Upper lobe of left lung (tissue), 6 donors: ENCODE data around the gene ADAMTS13. TPM values are rescaled to one million over a fixed set of nuclear protein-coding genes. Genes with fewer than 3 reads are reported as not detected.

Source experiments
- ATAC-seq, 2 donors: fragments of 200-7000 bp; cut with Tn5 transposase; one replicate each; pipeline ENCODE4 v1.9.1; 2022; ENCODE audit warnings: mild to moderate bottlenecking in 2 of 2, moderate library complexity in 2 of 2; ENCODE audit not compliant: low FRiP score in 2 of 2
- DNase-seq, 2 donors: peaks; one replicate each; pipeline ENCODE4 v3.0.0-alpha.2; 2019 to 2020
- H3K27ac ChIP-seq, 4 donors: fragments of 200-600 bp; sonication (generic); one replicate each; pipeline ENCODE4 v1.5.1; 2016 to 2019
- H3K27me3 ChIP-seq, 4 donors: fragments of 200-600 bp; sonication (generic); one replicate each; pipeline ENCODE4 v1.5.1; 2017 to 2019
- H3K36me3 ChIP-seq, 4 donors: fragments of 200-600 bp; sonication (generic); one replicate each; pipeline ENCODE4 v1.5.1; 2016 to 2019
- H3K4me1 ChIP-seq, 4 donors: fragments of 200-600 bp; sonication (generic); one replicate each; pipeline ENCODE4 v1.5.1; 2018 to 2019
- H3K4me3 ChIP-seq, 4 donors: fragments of 200-600 bp; sonication (generic); one replicate each; pipeline ENCODE4 v1.5.1; 2017 to 2019; ENCODE audit warnings: mild to moderate bottlenecking in 2 of 4, moderate library complexity in 1 of 4
- H3K9me3 ChIP-seq, 4 donors: fragments of 200-600 bp; sonication (generic); one replicate each; pipeline ENCODE4 v1.5.1; 2018 to 2019
- CTCF ChIP-seq, 6 experiments: fragments of 450-650 bp in 4 of 6; fragments of 200-600 bp in 2 of 6; sonication (generic) in 2 of 6; IDR thresholded peaks; one replicate each; pipeline ENCODE4 v1.5.1; 2016 to 2019; ENCODE audit warnings: antibody characterized with exemption in 6 of 6
- EP300 ChIP-seq, 4 donors: sonication (generic); formaldehyde crosslinking; IDR thresholded peaks; one replicate each; pipeline ENCODE4 v1.5.1; 2017; ENCODE audit warnings: antibody characterized with exemption in 4 of 4, control low read depth in 2 of 4
- POLR2A ChIP-seq, 4 donors: fragments of 450-650 bp; IDR thresholded peaks; one replicate each; pipeline ENCODE4 v1.5.1; 2016 to 2017; ENCODE audit warnings: antibody characterized with exemption in 4 of 4, mild to moderate bottlenecking in 2 of 4
- POLR2AphosphoS5 ChIP-seq, 2 donors: sonication (generic); formaldehyde crosslinking; IDR thresholded peaks; one replicate each; pipeline ENCODE4 v1.5.1; 2017; ENCODE audit warnings: antibody characterized with exemption in 2 of 2
- WGBS, 2 donors: methylation state at CpG; one replicate each; pipeline ENCODE4 v1.1.5; 2017 to 2018; 5-methylcytosine and 5-hydroxymethylcytosine counted together
- total RNA-seq, 6 donors: library from RNA; depleted of rRNA in 4 of 6; stranded (reverse); fragments of >200 nt in 4 of 6; gene quantifications; one replicate each; pipeline versions ENCODE4 v1.1.0 to v1.2.1, GENCODE V29; 2016 to 2021
- donor health status: DM: no; HTN: no; CAD: no; lungs with moderate emphysema.
- donor health status: DM: no; HTN: yes; CAD: no; lungs with severe emphysema.

The ADAMTS13 gene
- total RNA-seq, 6 donors from 2014 or later, result 1.4 to 9.4 (median 2.5) TPM

- no peak for ATAC-seq
- Histone ChIP-seq H3K9me3 (no peaks in the 10 kb centered on the region), H3K27ac (no peak overlapping the region), H3K36me3 (peaks cover 0 to 47% (median 23%) of the 10 kb centered on the region in 4 donors), H3K4me1 (peaks cover 14 to 40% (median 24%) of the 10 kb centered on the region in 4 donors), H3K4me3 (no peak overlapping the region), H3K27me3 (no peaks in the 10 kb centered on the region)
- peak in 1 of 2 donors; percentile 79 for DNase-seq
- WGBS, 2 donors, result 87 to 92% methylated on average over 7 to 20 of the region's 20 CpGs
- no peak for TF ChIP-seq EP300 (IDR thresholded peaks at IDR 0.05)
- no peak for TF ChIP-seq POLR2AphosphoS5 (IDR thresholded peaks at IDR 0.05)
- no peak for TF ChIP-seq CTCF (IDR thresholded peaks at IDR 0.05)
- TF ChIP-seq POLR2A (IDR thresholded peaks at IDR 0.05), result no peak
Measured at GRCh38 chr9:133473743-133474142, 51.6 kb downstream of the ADAMTS13 start.

- WGBS, 2 donors, result 69 to 73% methylated on average over 4 to 5 of the region's 5 CpGs
- DNase-seq (no peak), ATAC-seq (no peak)
- Histone ChIP-seq H3K27ac (no peak overlapping the region), H3K4me3 (no peak overlapping the region), H3K9me3 (no peaks in the 10 kb centered on the region), H3K4me1 (peaks cover 15 to 44% (median 27%) of the 10 kb centered on the region in 4 donors), H3K36me3 (peaks cover 0 to 43% (median 21%) of the 10 kb centered on the region in 4 donors), H3K27me3 (peaks cover 0 to 2% (median 0%) of the 10 kb centered on the region in 4 donors)
- TF ChIP-seq CTCF (IDR thresholded peaks at IDR 0.05) (no peak), EP300 (IDR thresholded peaks at IDR 0.05) (no peak), POLR2A (IDR thresholded peaks at IDR 0.05) (no peak), POLR2AphosphoS5 (IDR thresholded peaks at IDR 0.05) (no peak)
Measured at GRCh38 chr9:133474215-133474614, 52.0 kb downstream of the ADAMTS13 start.

GRCh38 chr9:133474853-133475252 is 52.7 kb downstream of the ADAMTS13 start:
- WGBS, 2 donors, result 88% methylated on average over 18 of the region's 20 CpGs; no CpG with 5 or more reads in 1 of the 2 donors
- TF ChIP-seq POLR2AphosphoS5 (IDR thresholded peaks at IDR 0.05), result no peak
- Histone ChIP-seq H3K27me3 (peaks cover 0 to 3% (median 0%) of the 10 kb centered on the region in 4 donors), H3K4me1 (peaks cover 21 to 51% (median 32%) of the 10 kb centered on the region in 4 donors), H3K9me3 (no peaks in the 10 kb centered on the region), H3K27ac (no peak overlapping the region), H3K4me3 (no peak overlapping the region), H3K36me3 (peaks cover 0 to 41% (median 19%) of the 10 kb centered on the region in 4 donors)
- ATAC-seq (no peak), DNase-seq (peak in 1 of 2 donors; percentile 78)

GRCh38 chr9:133475292-133476012 is 53.3 kb downstream of the ADAMTS13 start:
- WGBS, 2 donors, result 90 to 91% methylated on average over 10 to 27 of the region's 27 CpGs
- TF ChIP-seq POLR2AphosphoS5 (IDR thresholded peaks at IDR 0.05), result no peak
- TF ChIP-seq CTCF (IDR thresholded peaks at IDR 0.05), result no peak
- TF ChIP-seq POLR2A (IDR thresholded peaks at IDR 0.05), result no peak
- TF ChIP-seq EP300 (IDR thresholded peaks at IDR 0.05), result no peak
- Histone ChIP-seq H3K4me3 (no peak overlapping the region), H3K36me3 (peaks cover 0 to 41% (median 19%) of the 10 kb centered on the region in 4 donors), H3K9me3 (no peaks in the 10 kb centered on the region), H3K27ac (no peak overlapping the region), H3K27me3 (peaks cover 0 to 3% (median 0%) of the 10 kb centered on the region in 4 donors), H3K4me1 (peaks cover 22 to 52% (median 32%) of the 10 kb centered on the region in 4 donors)
- ATAC-seq (no peak), DNase-seq (peak in 1 of 2 donors; percentile 79)

GRCh38 chr9:133476036-133476931 is 54.1 kb downstream of the ADAMTS13 start:
- Histone ChIP-seq H3K27me3 (peaks cover 0 to 3% (median 0%) of the 10 kb centered on the region in 4 donors), H3K36me3 (peaks cover 0 to 41% (median 19%) of the 10 kb centered on the region in 4 donors), H3K4me3 (peak overlapping the region in 1 of 4 donors; percentile 6), H3K27ac (no peak overlapping the region), H3K9me3 (no peaks in the 10 kb centered on the region), H3K4me1 (peaks cover 22 to 47% (median 32%) of the 10 kb centered on the region in 4 donors)
- TF ChIP-seq POLR2A (IDR thresholded peaks at IDR 0.05), result no peak
- TF ChIP-seq CTCF (IDR thresholded peaks at IDR 0.05), result no peak
- WGBS, 2 donors, result 76 to 82% methylated on average over 19 to 27 of the region's 27 CpGs
- DNase-seq (peak in 1 of 2 donors; percentile 52), ATAC-seq (no peak)
